Astrocyte of the spinal cord (primary cell): Measurements from ENCODE around the gene HPD.
"Not testable (repeated sequence)": the region's sequence is repeated elsewhere in the genome, so short reads cannot be mapped to it uniquely, and the experiment has no call there.

Experiments
- DNase-seq: peaks from one replicate; pipeline ENCODE4 v3.0.0; 2011; ENCODE audit warnings: low read depth, low spot score
- H3K4me3 ChIP-seq: 2 replicates; pipeline ENCODE4 v1.5.1; 2011; ENCODE audit warnings: low read depth, mild to moderate bottlenecking, low read length, moderate library complexity
- in situ Hi-C: cut with HindIII; loops from 2 replicates; pipeline ENCODE4 v1.10.0; 2017; ENCODE audit warnings: low sequenced_read_pairs
- TF ChIP-seq, protein P1 (sequence below): IDR thresholded peaks from 2 replicates; pipeline ENCODE4 v1.5.1; 2012; ENCODE audit warnings: low read depth, mild to moderate bottlenecking, low read length, inconsistent platforms

The HPD gene

DNA sequence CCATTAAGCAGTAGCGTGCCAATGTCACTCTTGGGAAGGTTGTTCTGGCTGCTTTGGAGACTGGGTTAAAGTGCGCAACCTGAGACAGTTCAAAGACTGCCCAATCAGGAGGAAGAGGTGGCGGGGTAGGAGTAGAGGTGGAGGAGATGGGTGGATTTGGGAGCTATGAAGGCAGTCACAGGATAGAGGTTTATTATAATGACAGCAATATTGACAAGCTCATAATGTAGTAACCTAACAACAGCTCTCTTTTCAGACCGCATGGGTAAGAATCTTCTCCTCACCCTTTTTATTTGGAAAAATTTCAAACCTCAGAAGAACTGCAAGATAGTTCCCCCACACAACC, 24.6 kb upstream of the HPD start:
- DNase-seq = no peak
- H3K4me3 ChIP-seq = no peak overlapping the region
- TF ChIP-seq, protein P1, sequence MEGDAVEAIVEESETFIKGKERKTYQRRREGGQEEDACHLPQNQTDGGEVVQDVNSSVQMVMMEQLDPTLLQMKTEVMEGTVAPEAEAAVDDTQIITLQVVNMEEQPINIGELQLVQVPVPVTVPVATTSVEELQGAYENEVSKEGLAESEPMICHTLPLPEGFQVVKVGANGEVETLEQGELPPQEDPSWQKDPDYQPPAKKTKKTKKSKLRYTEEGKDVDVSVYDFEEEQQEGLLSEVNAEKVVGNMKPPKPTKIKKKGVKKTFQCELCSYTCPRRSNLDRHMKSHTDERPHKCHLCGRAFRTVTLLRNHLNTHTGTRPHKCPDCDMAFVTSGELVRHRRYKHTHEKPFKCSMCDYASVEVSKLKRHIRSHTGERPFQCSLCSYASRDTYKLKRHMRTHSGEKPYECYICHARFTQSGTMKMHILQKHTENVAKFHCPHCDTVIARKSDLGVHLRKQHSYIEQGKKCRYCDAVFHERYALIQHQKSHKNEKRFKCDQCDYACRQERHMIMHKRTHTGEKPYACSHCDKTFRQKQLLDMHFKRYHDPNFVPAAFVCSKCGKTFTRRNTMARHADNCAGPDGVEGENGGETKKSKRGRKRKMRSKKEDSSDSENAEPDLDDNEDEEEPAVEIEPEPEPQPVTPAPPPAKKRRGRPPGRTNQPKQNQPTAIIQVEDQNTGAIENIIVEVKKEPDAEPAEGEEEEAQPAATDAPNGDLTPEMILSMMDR = no peak
- in situ Hi-C loops = no loop called here

DNA sequence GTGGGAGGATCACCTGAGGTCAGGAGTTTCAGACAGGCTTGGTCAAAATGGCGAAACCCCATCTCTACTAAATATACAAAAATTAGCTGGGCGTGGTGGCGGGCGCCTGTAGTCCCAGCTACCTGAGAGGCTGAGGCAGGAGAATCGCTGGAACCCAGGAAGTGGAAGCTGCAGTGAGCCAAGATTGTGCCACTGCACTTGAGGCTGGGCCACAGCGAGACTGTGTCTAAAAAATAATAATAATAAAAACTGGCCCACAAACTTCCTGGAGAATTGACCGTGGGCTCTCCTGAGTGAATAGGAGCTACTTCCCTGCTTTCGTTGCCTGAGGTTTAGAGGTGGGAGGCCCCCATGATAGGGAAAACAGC, 17.4 kb upstream of the HPD start:
- DNase-seq, in situ Hi-C loops, H3K4me3 ChIP-seq: not testable (repeated sequence)

DNA sequence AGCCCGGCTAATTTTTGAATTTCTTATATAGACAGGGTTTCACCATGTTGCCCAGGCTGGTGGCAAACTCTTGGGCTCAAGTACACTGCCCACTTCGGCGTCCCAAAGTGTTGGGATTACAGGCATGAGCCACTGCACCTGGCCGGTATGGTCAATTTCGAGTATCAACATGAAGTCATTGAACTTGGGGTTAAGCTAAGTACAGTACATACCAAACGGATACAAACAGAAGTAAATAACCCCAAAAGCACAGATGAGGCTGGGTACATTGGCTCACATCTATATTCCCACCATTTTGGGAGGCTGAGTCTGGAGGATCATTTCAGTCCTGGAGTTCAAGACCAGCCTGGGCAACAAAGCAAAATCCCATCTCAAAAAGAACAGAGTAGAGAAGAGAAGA, 16.9 kb upstream of the HPD start:
- in situ Hi-C loops = no loop called here
- DNase-seq = no peak
- H3K4me3 ChIP-seq = no peak overlapping the region
- TF ChIP-seq, protein P1 = no peak

DNA sequence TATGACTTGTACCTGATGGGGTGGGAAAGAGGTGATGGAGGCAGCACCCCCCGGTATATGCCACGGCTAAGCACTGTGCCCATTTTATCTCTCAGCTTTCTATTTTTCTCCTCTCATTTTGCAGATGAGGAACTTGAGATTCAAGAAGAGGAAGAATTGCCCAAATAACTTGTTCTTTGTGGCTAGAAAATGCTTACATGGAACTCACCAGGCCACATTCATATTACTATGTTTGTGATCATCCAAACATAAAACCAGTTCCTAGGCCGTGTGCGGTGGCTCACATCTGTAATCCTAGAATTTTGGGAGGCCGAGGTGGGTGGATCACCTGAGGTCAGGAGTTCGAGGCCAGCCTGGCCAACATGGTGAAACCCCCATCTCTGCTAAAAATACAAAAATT, 15.4 kb upstream of the HPD start:
- in situ Hi-C loops = no loop called here
- H3K4me3 ChIP-seq = no peak overlapping the region
- no peak for DNase-seq
- TF ChIP-seq, protein P1 = no peak

DNA sequence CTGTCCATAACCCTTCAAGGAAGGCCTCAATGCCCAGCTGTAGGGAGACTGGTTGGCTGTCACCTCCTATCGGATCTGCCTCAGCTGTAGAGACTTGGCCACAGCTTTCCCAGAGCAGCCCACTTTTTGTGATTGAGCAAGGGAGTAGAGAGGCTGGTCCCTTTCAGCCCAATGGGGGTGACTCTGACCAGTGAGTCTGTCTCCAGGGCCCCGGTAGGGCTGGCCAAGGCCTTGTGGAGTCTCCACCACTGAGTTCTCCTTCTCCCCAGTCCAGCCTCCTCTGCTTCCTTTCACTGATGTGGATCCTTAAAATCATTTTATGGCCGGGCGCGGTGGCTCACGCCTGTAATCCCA, 14.5 kb upstream of the HPD start:
- in situ Hi-C loops = no loop called here
- no peak for DNase-seq
- TF ChIP-seq, protein P1 = no peak
- no peak overlapping the region for H3K4me3 ChIP-seq

DNA sequence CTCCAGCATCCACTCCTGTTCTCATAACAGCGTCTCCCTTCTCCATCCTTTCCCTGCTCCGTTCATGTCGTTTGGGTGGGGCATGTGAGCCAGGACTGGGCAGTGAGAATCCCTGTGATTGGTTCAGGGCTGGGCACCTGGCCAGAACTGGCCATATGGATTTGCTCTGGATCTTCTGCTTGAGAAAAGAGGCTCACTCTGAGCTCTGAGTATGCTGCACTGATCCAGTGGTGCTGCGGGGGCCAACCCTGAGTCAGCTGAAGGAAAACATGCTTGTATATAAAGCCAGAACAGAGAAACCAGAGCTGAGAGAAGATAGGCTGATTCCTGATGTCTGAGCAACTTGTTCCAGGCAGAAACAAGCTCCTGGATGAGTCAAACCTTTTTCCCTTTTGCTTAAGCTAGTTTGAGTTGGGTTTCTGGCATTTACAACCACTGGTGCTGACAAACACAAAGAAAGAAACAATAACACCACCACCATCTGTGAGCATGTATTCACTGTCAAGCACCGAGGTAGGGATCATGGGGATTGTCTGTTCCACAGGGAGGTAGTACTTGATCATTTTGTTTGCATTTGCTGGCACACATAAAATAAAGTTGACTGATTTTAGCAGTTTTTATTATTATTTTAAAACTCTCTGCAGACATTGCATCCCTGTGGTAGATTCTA, 14.0 kb upstream of the HPD start:
- no peak overlapping the region for H3K4me3 ChIP-seq
- in situ Hi-C loops = no loop called here
- DNase-seq = peak; percentile 90
- TF ChIP-seq, protein P1 = no peak

DNA sequence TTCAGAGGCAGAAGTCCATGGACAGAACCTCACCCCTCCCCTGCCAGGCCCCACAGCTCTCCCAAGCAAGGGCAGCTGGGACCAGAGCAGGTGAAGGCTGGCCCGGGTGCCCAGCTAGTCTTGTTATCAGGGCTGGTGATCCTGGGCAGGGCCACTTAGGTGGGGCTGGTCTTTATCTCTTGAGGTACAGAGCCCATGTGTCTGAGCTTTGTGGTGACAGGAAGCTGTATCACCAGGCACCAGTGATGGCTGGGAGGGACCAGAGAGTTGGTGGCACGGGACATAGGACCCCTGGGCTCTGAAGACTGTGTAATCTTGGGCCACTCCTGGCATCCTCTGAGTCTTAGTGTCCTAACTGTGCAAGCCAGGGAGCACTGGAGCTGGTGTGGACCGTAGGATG, 12.8 kb upstream of the HPD start:
- in situ Hi-C loops = no loop called here
- TF ChIP-seq, protein P1 = no peak
- DNase-seq = no peak
- no peak overlapping the region for H3K4me3 ChIP-seq

DNA sequence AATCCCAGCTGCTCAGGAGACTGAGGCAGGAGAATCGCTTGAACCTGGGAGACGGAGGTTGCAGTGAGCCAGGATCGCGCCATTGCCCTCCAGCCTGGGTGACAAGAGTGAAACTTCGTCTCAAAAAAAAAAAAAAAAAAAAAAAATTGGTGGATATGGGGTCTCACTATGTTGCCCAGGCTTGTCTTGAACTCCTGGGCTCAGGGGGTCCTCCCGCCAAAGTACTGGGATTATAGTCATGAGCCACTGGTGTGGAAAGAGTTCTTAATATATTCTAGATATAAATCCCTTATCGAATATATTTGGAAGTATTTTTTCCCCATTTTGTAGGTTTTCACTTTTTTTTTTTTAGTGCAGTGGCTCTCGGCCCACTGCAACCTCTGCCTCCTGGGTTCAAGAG, 10.6 kb upstream of the HPD start:
- in situ Hi-C loops, H3K4me3 ChIP-seq, DNase-seq: not testable (repeated sequence)
